Smooth muscle cell (in vitro differentiated cells): ENCODE data around the gene SLC2A9. TPM values are rescaled to one million over a fixed set of nuclear protein-coding genes. Genes with fewer than 3 reads are reported as not detected.

Source experiments
- DNase-seq: peaks from one replicate; lab custom pipeline; 2025; ENCODE audit not compliant: unreplicated experiment; lab: John Stamatoyannopoulos, UW
- H2AFZ ChIP-seq: fragments of 200-600 bp; sonication (generic); 2 replicates; pipeline ENCODE4 v1.6.0; 2016; ENCODE audit warnings: antibody characterized with exemption, low read depth, mild to moderate bottlenecking
- H3F3A ChIP-seq: fragments of 200-600 bp; sonication (generic); 2 replicates; pipeline ENCODE4 v1.6.0; 2017; ENCODE audit warnings: antibody characterized with exemption, low read depth
- H3K27ac ChIP-seq: fragments of 200-600 bp; sonication (generic); 2 replicates; pipeline ENCODE4 v1.5.1; 2016; ENCODE audit warnings: low read depth, mild to moderate bottlenecking
- H3K27me3 ChIP-seq: fragments of 200-600 bp; sonication (generic); 2 replicates; pipeline ENCODE4 v1.6.1; 2016; ENCODE audit warnings: low read depth, mild to moderate bottlenecking
- H3K36me3 ChIP-seq: fragments of 200-600 bp; sonication (generic); 2 replicates; pipeline ENCODE4 v1.5.1; 2016; ENCODE audit warnings: low read depth
- H3K4me1 ChIP-seq: fragments of 200-600 bp; sonication (generic); 2 replicates; pipeline ENCODE4 v1.5.1; 2016; ENCODE audit warnings: low read depth
- H3K4me2 ChIP-seq: fragments of 200-600 bp; sonication (generic); 2 replicates; pipeline ENCODE4 v1.6.0; 2016; ENCODE audit warnings: mild to moderate bottlenecking
- H3K4me3 ChIP-seq: fragments of 200-600 bp; sonication (generic); 2 replicates; pipeline ENCODE4 v1.5.1; 2016; ENCODE audit warnings: mild to moderate bottlenecking
- H3K79me2 ChIP-seq: fragments of 200-600 bp; sonication (generic); 2 replicates; pipeline ENCODE4 v1.6.0; 2016; ENCODE audit warnings: low read depth, mild to moderate bottlenecking
- H3K9ac ChIP-seq: fragments of 200-600 bp; sonication (generic); 2 replicates; pipeline ENCODE4 v1.6.0; 2016; ENCODE audit warnings: low read depth
- H3K9me3 ChIP-seq: fragments of 200-600 bp; sonication (generic); replicated peaks from 2 replicates; pipeline ENCODE4 v1.5.1; 2016; ENCODE audit warnings: low read depth
- H4K20me1 ChIP-seq: fragments of 200-600 bp; sonication (generic); 2 replicates; pipeline ENCODE4 v1.6.0; 2016; ENCODE audit warnings: low read depth
- WGBS: methylation state at CpG from one replicate; pipeline ENCODE4 v1.1.7; 2016; ENCODE audit warnings: low lambda C conversion rate; 5-methylcytosine and 5-hydroxymethylcytosine counted together
- polyA plus RNA-seq: library from polyadenylated mRNA; unstranded; fragments of >200 nt; fragmentation: Nextera tagmentation; extraction: Ambion mirVana; gene quantifications from 2 replicates; pipeline ENCODE4 v1.2.1, GENCODE V29; 2016
- total RNA-seq: library from RNA; depleted of rRNA; stranded (reverse); fragments of >200 nt; gene quantifications from 2 replicates; pipeline ENCODE4 v1.2.3, GENCODE V29; 2014
- TF ChIP-seq, protein P1 (sequence below): fragments of 200-600 bp; sonication (generic); IDR thresholded peaks from 2 replicates; pipeline ENCODE4 v1.5.1; 2017; ENCODE audit warnings: borderline replicate concordance, mild to moderate bottlenecking, antibody characterized with exemption; ENCODE audit not compliant: insufficient read depth, poor library complexity, severe bottlenecking

Gene SLC2A9
- total and polyA plus RNA-seq, 2 experiments from 2014 or later = 1.3 to 2.2 TPM

DNA sequence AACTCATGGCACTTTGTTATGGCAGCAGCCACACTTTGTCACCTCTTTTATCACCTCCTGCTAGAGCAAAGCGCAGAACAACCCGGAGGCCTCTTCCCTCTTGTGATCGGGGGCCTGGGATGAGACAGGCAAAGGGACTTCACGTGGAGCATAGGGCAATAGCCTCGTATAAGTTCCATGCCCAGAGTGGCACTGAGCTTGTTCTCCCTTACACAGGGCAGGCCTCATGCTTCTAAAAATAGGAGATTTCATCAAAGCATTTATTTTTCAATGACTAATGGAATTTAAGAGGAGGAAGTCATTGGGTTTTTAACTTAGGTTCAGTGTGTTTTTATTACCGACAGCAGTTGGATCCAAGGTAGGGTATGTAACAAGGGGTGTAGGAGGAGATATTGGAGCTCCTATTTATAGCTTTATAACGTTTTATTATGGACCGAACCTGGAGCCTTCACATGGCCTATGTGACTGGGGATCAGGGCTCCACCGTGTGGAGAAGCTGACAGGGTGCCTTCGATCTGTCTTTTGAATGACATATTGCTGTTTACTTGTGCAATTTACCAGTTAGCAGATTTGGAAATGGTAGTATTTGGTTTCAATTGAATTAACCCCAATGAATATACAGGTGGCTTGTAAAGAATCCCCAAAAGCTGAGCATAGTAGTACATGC is 93.8 kb downstream of the SLC2A9 start:
- no peaks in the 10 kb centered on the region for H3F3A ChIP-seq
- H3K9me3 ChIP-seq = no peaks in the 10 kb centered on the region
- no peaks in the 10 kb centered on the region for H3K36me3 ChIP-seq
- WGBS = 85% methylated on average over 10 of the region's 10 CpGs
- DNase-seq = no peak
- H3K4me3 ChIP-seq = no peak overlapping the region
- TF ChIP-seq, protein P1, sequence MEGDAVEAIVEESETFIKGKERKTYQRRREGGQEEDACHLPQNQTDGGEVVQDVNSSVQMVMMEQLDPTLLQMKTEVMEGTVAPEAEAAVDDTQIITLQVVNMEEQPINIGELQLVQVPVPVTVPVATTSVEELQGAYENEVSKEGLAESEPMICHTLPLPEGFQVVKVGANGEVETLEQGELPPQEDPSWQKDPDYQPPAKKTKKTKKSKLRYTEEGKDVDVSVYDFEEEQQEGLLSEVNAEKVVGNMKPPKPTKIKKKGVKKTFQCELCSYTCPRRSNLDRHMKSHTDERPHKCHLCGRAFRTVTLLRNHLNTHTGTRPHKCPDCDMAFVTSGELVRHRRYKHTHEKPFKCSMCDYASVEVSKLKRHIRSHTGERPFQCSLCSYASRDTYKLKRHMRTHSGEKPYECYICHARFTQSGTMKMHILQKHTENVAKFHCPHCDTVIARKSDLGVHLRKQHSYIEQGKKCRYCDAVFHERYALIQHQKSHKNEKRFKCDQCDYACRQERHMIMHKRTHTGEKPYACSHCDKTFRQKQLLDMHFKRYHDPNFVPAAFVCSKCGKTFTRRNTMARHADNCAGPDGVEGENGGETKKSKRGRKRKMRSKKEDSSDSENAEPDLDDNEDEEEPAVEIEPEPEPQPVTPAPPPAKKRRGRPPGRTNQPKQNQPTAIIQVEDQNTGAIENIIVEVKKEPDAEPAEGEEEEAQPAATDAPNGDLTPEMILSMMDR = no peak
- peaks cover 12% of the 10 kb centered on the region for H3K27me3 ChIP-seq
- no peak overlapping the region for H3K4me2 ChIP-seq
- no peaks in the 10 kb centered on the region for H3K79me2 ChIP-seq
- no peak overlapping the region for H3K9ac ChIP-seq
- peaks cover 4% of the 10 kb centered on the region for H3K4me1 ChIP-seq
- H3K27ac ChIP-seq = no peak overlapping the region
- H4K20me1 ChIP-seq = no peaks in the 10 kb centered on the region
- no peak overlapping the region for H2AFZ ChIP-seq

DNA sequence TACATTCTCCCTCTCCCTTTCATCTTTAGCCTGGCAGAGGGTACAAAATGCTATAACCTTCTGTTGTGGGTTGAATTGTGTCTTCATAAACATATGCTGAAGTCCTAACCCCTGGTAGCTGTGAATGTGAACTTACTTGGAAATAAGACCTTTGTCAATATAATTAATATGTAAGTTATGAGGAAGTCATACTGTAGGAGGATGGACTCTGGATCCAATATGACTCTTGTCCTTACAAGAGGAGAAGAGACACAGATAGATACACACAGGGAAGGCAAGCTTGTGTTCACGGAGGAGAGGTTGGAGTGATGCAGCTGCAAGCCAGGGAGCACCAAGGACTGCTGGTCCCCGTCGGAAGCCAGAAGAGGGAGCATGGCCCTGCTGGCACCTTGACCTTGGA is 94.7 kb downstream of the SLC2A9 start:
- no peak for DNase-seq
- no peak overlapping the region for H3K27ac ChIP-seq
- no peaks in the 10 kb centered on the region for H4K20me1 ChIP-seq
- no peak overlapping the region for H3K9ac ChIP-seq
- H3F3A ChIP-seq = no peaks in the 10 kb centered on the region
- H3K9me3 ChIP-seq = no peaks in the 10 kb centered on the region
- no peaks in the 10 kb centered on the region for H3K36me3 ChIP-seq
- peaks cover 8% of the 10 kb centered on the region for H3K27me3 ChIP-seq
- peaks cover 4% of the 10 kb centered on the region for H3K4me1 ChIP-seq
- WGBS = 95% methylated on average over 3 of the region's 3 CpGs
- no peak overlapping the region for H2AFZ ChIP-seq
- H3K79me2 ChIP-seq = no peaks in the 10 kb centered on the region
- no peak overlapping the region for H3K4me2 ChIP-seq
- H3K4me3 ChIP-seq = no peak overlapping the region
- TF ChIP-seq, protein P1 = no peak

DNA sequence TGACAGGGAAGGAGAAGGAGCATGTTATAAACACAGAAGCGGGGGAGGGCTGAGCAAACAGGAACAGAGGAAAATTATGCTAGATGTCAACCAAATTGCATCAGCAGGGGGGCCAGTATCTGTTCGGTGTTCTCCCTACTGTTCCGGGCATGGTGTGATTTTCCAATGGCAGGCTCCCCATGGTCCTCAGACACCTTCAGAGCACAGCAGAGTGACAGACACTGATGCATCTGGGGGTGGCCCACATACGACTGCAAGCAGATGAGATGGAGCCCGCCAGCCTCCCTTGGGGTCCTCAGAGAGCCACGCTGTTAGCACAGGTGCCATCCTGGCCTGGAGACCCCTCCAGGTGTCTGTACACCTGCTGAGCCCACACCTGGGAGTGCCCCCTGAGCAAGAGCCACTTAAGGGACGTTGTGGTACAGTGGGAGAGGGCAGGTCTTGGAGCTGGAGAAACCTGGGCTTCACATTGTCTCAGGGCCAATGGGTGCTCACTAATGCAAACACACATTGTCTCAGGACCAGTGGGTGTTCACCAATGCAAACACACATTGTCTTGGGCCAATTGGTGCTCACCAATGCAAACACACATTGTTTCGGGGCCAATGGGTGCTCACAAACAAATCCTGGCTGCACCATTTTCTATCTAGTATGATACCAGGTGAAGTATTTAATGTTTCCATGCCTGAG is 95.4 kb downstream of the SLC2A9 start:
- no peak for DNase-seq
- Histone ChIP-seq H3K79me2 (no peaks in the 10 kb centered on the region), H3K4me1 (peaks cover 8% of the 10 kb centered on the region), H4K20me1 (no peaks in the 10 kb centered on the region), H3F3A (no peaks in the 10 kb centered on the region), H2AFZ (no peak overlapping the region), H3K27ac (no peak overlapping the region), H3K9ac (no peak overlapping the region), H3K36me3 (no peaks in the 10 kb centered on the region), H3K9me3 (no peaks in the 10 kb centered on the region), H3K4me2 (no peak overlapping the region), H3K4me3 (no peak overlapping the region), H3K27me3 (peaks cover 2% of the 10 kb centered on the region)
- 87% methylated on average over 8 of the region's 8 CpGs for WGBS
- TF ChIP-seq, protein P1 = no peak
